HepG2 (cell line): ENCODE measurements around the gene PSMA7. TPM values are rescaled to one million over a fixed set of nuclear protein-coding genes. Genes with fewer than 3 reads are reported as not detected.

ENCODE experiments used
- BRCA1 ChIP-seq: sonication (generic); formaldehyde crosslinking; IDR thresholded peaks from 2 replicates; pipeline ENCODE4 v1.4.0; 2020; ENCODE audit warnings: missing genetic modification reagents
- DDIT3 ChIP-seq: sonication (generic); formaldehyde crosslinking; IDR thresholded peaks from 2 replicates; pipeline ENCODE4 v1.4.0; 2020; ENCODE audit warnings: mild to moderate bottlenecking, missing genetic modification reagents
- IRF2 ChIP-seq: IDR thresholded peaks from 2 replicates; pipeline ENCODE4 v1.6.1; 2018; ENCODE audit warnings: missing genetic modification reagents, missing compliant biosample characterization
- NFAT5 ChIP-seq: sonication (generic); formaldehyde crosslinking; IDR thresholded peaks from 2 replicates; pipeline ENCODE4 v1.4.0; 2020; ENCODE audit warnings: missing genetic modification reagents
- NFE2L2 ChIP-seq: fragments of 150-350 bp; IDR thresholded peaks from 2 replicates; pipeline ENCODE4 v1.6.1; 2014; ENCODE audit warnings: low read length
- RAD51 ChIP-seq: fragments of 450-650 bp; IDR thresholded peaks from 2 replicates; pipeline ENCODE4 v1.6.1; 2016; ENCODE audit warnings: borderline replicate concordance
- RCOR2 ChIP-seq: IDR thresholded peaks from 2 replicates; pipeline ENCODE4 v1.6.1; 2016; ENCODE audit warnings: missing biosample characterization, missing genetic modification reagents
- SKIL ChIP-seq: sonication (generic); formaldehyde crosslinking; IDR thresholded peaks from 2 replicates; pipeline ENCODE4 v1.8.0; 2022; ENCODE audit warnings: missing genetic modification reagents, mild to moderate bottlenecking, moderate library complexity, borderline replicate concordance
- TCF7L2 ChIP-seq: IDR thresholded peaks from 2 replicates; pipeline ENCODE4 v1.6.1; 2011; ENCODE audit warnings: mild to moderate bottlenecking, low read depth, low read length, moderate library complexity
- ZNF160 ChIP-seq: sonication (generic); formaldehyde crosslinking; IDR thresholded peaks from 2 replicates; pipeline ENCODE4 v1.8.0; 2022; ENCODE audit warnings: mild to moderate bottlenecking, inconsistent platforms, missing genetic modification reagents
- ZNF275 ChIP-seq: sonication (generic); formaldehyde crosslinking; IDR thresholded peaks from 2 replicates; pipeline ENCODE4 v1.8.0; 2022; ENCODE audit warnings: missing genetic modification reagents, mild to moderate bottlenecking, inconsistent platforms, borderline replicate concordance
- ZNF333 ChIP-seq: sonication (generic); formaldehyde crosslinking; IDR thresholded peaks from 2 replicates; pipeline ENCODE4 v1.4.0; 2020; ENCODE audit warnings: mild to moderate bottlenecking, missing genetic modification reagents, borderline replicate concordance
- ZNF362 ChIP-seq: sonication (generic); formaldehyde crosslinking; IDR thresholded peaks from 2 replicates; pipeline ENCODE4 v1.4.0; 2020; ENCODE audit warnings: missing genetic modification reagents, mild to moderate bottlenecking, borderline replicate concordance
- ZNF460 ChIP-seq: sonication (generic); formaldehyde crosslinking; IDR thresholded peaks from 2 replicates; pipeline ENCODE4 v1.5.1; 2020; ENCODE audit warnings: missing genetic modification reagents, mild to moderate bottlenecking, borderline replicate concordance
- ZNF484 ChIP-seq: sonication (generic); formaldehyde crosslinking; IDR thresholded peaks from 2 replicates; pipeline ENCODE4 v1.5.1; 2020; ENCODE audit warnings: mild to moderate bottlenecking, low read depth, missing genetic modification reagents, borderline replicate concordance
- ZNF772 ChIP-seq: sonication (generic); formaldehyde crosslinking; IDR thresholded peaks from 2 replicates; pipeline ENCODE4 v1.5.0; 2020; ENCODE audit warnings: mild to moderate bottlenecking, missing genetic modification reagents
- ZNF891 ChIP-seq: sonication (generic); formaldehyde crosslinking; IDR thresholded peaks from 2 replicates; pipeline ENCODE4 v1.5.0; 2020; ENCODE audit warnings: mild to moderate bottlenecking, missing genetic modification reagents
- ZSCAN29 ChIP-seq: sonication (generic); formaldehyde crosslinking; conservative IDR thresholded peaks from 2 replicates; pipeline ENCODE4 v1.4.0; 2020; ENCODE audit warnings: mild to moderate bottlenecking, missing genetic modification reagents
- polyA plus RNA-seq, 8 experiments: library from polyadenylated mRNA; depleted of rRNA in 3 of 8; stranded (reverse) in 7 of 8; unstranded in 1 of 8; fragments of >200 nt; fragmentation: Illumina TruSeq in 4 of 8; extraction: Trizol in 4 of 8; gene quantifications; 2 replicates each; pipeline versions ENCODE4 v1.2.1 to v1.2.3, GENCODE V29; 2011 to 2016; ENCODE audit warnings: low read depth in 4 of 8, missing spikeins in 1 of 8, mixed read lengths in 1 of 8; ENCODE audit not compliant: insufficient read depth in 1 of 8
- total RNA-seq, 5 experiments: library from RNA; depleted of rRNA; stranded (reverse); fragments of >200 nt; fragmentation: Illumina TruSeq; extraction: Trizol; gene quantifications; 2 replicates each; pipeline ENCODE4 v1.2.3, GENCODE V29; 2016; ENCODE audit warnings: low read depth in 1 of 5

The PSMA7 gene
- total and polyA plus RNA-seq, 2 of the 13 experiments (the other 11 are each of a cell fraction or from before 2014, with no cell fraction given): 531 to 631 TPM

GRCh38 chr20:62182469-62183425 is 39.6 kb upstream of the PSMA7 start, which contains the start of gene MTG2 (continued):
- peak; percentile 79 for TF ChIP-seq SKIL (CRISPR knock-in tag)
- peak; percentile 97; the same call in 1 of the 2 replicates for TF ChIP-seq ZNF333
- TF ChIP-seq ZNF160 (CRISPR knock-in tag): peak; percentile 97
- peak; percentile 99 for TF ChIP-seq BRCA1 (CRISPR knock-in tag)
- peak; percentile 96 for TF ChIP-seq ZSCAN29
- TF ChIP-seq DDIT3: 0 out of 2 replicates have a peak, but pooled peaks have one; percentile 86
- peak; percentile 99 for TF ChIP-seq ZNF772 (CRISPR knock-in tag)
- 0 out of 2 replicates have a peak, but pooled peaks have one; percentile 63 for TF ChIP-seq ZNF484 (CRISPR knock-in tag)
- peak; percentile 44; the same call in 1 of the 2 replicates for TF ChIP-seq ZNF362 (CRISPR knock-in tag)
- TF ChIP-seq NFAT5 (CRISPR knock-in tag): peak; percentile 93
- TF ChIP-seq IRF2: peak; percentile 99
- no peak; the same call in 1 of the 2 replicates for TF ChIP-seq RCOR2 (CRISPR knock-in tag)
- TF ChIP-seq ZNF891: peak; percentile 98
- peak; percentile 95 for TF ChIP-seq ZNF275
- TF ChIP-seq NFE2L2: no peak
- no peak for TF ChIP-seq RAD51
- no peak for TF ChIP-seq TCF7L2
- no peak; the same call in 1 of the 2 replicates for TF ChIP-seq ZNF460 (CRISPR knock-in tag)
